SK-N-SH (cell line): Measurements from ENCODE around the gene MAG. TPM values are rescaled to one million over a fixed set of nuclear protein-coding genes. Genes with fewer than 3 reads are reported as not detected.

ENCODE experiments used
- CTCF ChIA-PET: fragments of 300-600, 350-600 bp; formaldehyde crosslinking; extraction: SDS; loops from one replicate; lab custom pipeline; 2021; lab: Yijun Ruan, JAX
- POLR2A ChIA-PET: fragments of 350-600 bp; sonication (Branson Sonifier 250); formaldehyde crosslinking; extraction: SDS; loops from one replicate; lab custom pipeline; 2020; ENCODE audit warnings: antibody characterized with exemption, inconsistent platforms; lab: Yijun Ruan, JAX
- DNase-seq: peaks from one replicate; pipeline ENCODE4 v3.0.0; 2012
- H2AFZ ChIP-seq: fragments of 200-600 bp; sonication (generic); 2 replicates; pipeline ENCODE4 v1.8.1; 2016; ENCODE audit warnings: antibody characterized with exemption, mild to moderate bottlenecking, low read depth
- H3F3A ChIP-seq: fragments of 200-600 bp; sonication (generic); replicated peaks from 2 replicates; pipeline ENCODE3; 2016; ENCODE audit warnings: antibody characterized with exemption, mild to moderate bottlenecking; ENCODE audit not compliant: insufficient read depth
- H3K27ac ChIP-seq, 2 experiments: fragments of 200-500 bp in 1 of 2; fragments of 200-600 bp in 1 of 2; sonication (Bioruptor generic) in 1 of 2; sonication (generic), shearing (Covaris generic) in 1 of 2; 2 replicates each; pipeline versions ENCODE4 v1.5.1 to v1.6.1; 2014 to 2016; ENCODE audit warnings: low read depth in 2 of 2, inconsistent platforms in 1 of 2, low read length in 1 of 2, mild to moderate bottlenecking in 1 of 2, mixed read lengths in 1 of 2
- H3K27me3 ChIP-seq: fragments of 200-600 bp; sonication (generic), shearing (Covaris generic); 2 replicates; pipeline ENCODE4 v1.6.1; 2016; ENCODE audit warnings: mixed run types; ENCODE audit not compliant: insufficient read depth
- H3K36me3 ChIP-seq, 2 experiments: fragments of 200-500 bp in 1 of 2; fragments of 200-600 bp in 1 of 2; sonication (Bioruptor generic) in 1 of 2; sonication (generic) in 1 of 2; replicated peaks in 1 of 2; 2 replicates each; pipeline versions ENCODE3 to v1.5.1; 2014 to 2016; ENCODE audit warnings: low read length in 1 of 2, mild to moderate bottlenecking in 1 of 2; ENCODE audit not compliant: insufficient read depth in 2 of 2, control insufficient read depth in 1 of 2
- H3K4me1 ChIP-seq, 2 experiments: fragments of 200-500 bp in 1 of 2; fragments of 200-600 bp in 1 of 2; sonication (Bioruptor generic) in 1 of 2; sonication (generic), shearing (Covaris generic) in 1 of 2; 2 replicates each; pipeline versions ENCODE4 v1.5.1 to v1.6.1; 2014 to 2016; ENCODE audit warnings: low read depth in 1 of 2, low read length in 1 of 2, mixed run types in 1 of 2; ENCODE audit not compliant: insufficient read depth in 2 of 2, control insufficient read depth in 1 of 2
- H3K4me2 ChIP-seq: fragments of 200-600 bp; sonication (generic), shearing (Covaris generic); 2 replicates; pipeline ENCODE4 v1.6.1; 2017; ENCODE audit warnings: mixed run types
- H3K4me3 ChIP-seq, 2 experiments: fragments of 200-500 bp in 1 of 2; fragments of 200-600 bp in 1 of 2; sonication (Bioruptor generic) in 1 of 2; sonication (generic), shearing (Covaris generic) in 1 of 2; 2 replicates each; pipeline versions ENCODE4 v1.5.1 to v1.8.1; 2014 to 2016; ENCODE audit warnings: low read depth in 2 of 2, inconsistent platforms in 1 of 2, low read length in 1 of 2, mild to moderate bottlenecking in 1 of 2, mixed read lengths in 1 of 2, moderate library complexity in 1 of 2
- H3K79me2 ChIP-seq: fragments of 200-600 bp; sonication (generic); 2 replicates; pipeline ENCODE4 v1.8.1; 2017; ENCODE audit warnings: mild to moderate bottlenecking; ENCODE audit not compliant: insufficient read depth
- H3K9ac ChIP-seq: fragments of 200-600 bp; sonication (generic); 2 replicates; pipeline ENCODE4 v1.6.1; 2017; ENCODE audit warnings: mixed run types
- H3K9me2 ChIP-seq: fragments of 200-600 bp; sonication (generic); 2 replicates; pipeline ENCODE4 v1.6.1; 2017; ENCODE audit warnings: mixed run types
- H3K9me3 ChIP-seq: fragments of 200-600 bp; sonication (generic); 2 replicates; pipeline ENCODE4 v1.6.1; 2017; ENCODE audit warnings: mixed run types, mild to moderate bottlenecking, moderate library complexity
- H4K20me1 ChIP-seq: fragments of 200-600 bp; sonication (generic); 2 replicates; pipeline ENCODE4 v1.6.1; 2017; ENCODE audit warnings: mild to moderate bottlenecking, mixed run types; ENCODE audit not compliant: insufficient read depth
- EP300 ChIP-seq, 2 experiments: IDR thresholded peaks; 2 replicates each; pipeline versions ENCODE4 v1.4.0 to v1.6.1; 2012; ENCODE audit warnings: borderline replicate concordance in 1 of 2, low read depth in 1 of 2, low read length in 1 of 2
- FOXJ3 ChIP-seq: sonication (generic); formaldehyde crosslinking; IDR thresholded peaks from 2 replicates; pipeline ENCODE4 v1.5.1; 2020; ENCODE audit warnings: mild to moderate bottlenecking, missing genetic modification reagents
- MXI1 ChIP-seq: IDR thresholded peaks from 2 replicates; pipeline ENCODE4 v1.6.1; 2012; ENCODE audit warnings: mild to moderate bottlenecking, low read depth, low read length, improper control_type of control experiment
- NFIC ChIP-seq: IDR thresholded peaks from 2 replicates; pipeline ENCODE4 v1.4.0; 2012; ENCODE audit warnings: borderline replicate concordance
- PBX3 ChIP-seq: IDR thresholded peaks from 2 replicates; pipeline ENCODE4; 2012
- RAD21 ChIP-seq: IDR thresholded peaks from 2 replicates; pipeline ENCODE4 v1.6.1; 2012; ENCODE audit warnings: mild to moderate bottlenecking, low read length
- REST ChIP-seq: IDR thresholded peaks from 2 replicates; pipeline ENCODE4 v1.6.1; 2012; ENCODE audit warnings: mild to moderate bottlenecking, low read depth, low read length, moderate library complexity
- RXRA ChIP-seq: IDR thresholded peaks from 2 replicates; pipeline ENCODE4 v1.4.0; 2012; ENCODE audit warnings: low read depth, mild to moderate bottlenecking, borderline replicate concordance
- TCF12 ChIP-seq: IDR thresholded peaks from 2 replicates; pipeline ENCODE4 v1.4.0; 2012
- TEAD4 ChIP-seq: IDR thresholded peaks from 2 replicates; pipeline ENCODE4 v1.4.0; 2012; ENCODE audit warnings: mild to moderate bottlenecking, borderline replicate concordance; ENCODE audit not compliant: insufficient read depth
- WGBS: methylation state at CpG from one replicate; pipeline ENCODE4 v1.1.6; 2017; ENCODE audit warnings: low lambda C conversion rate; 5-methylcytosine and 5-hydroxymethylcytosine counted together
- polyA plus RNA-seq, 3 experiments: library from polyadenylated mRNA; depleted of rRNA; stranded (reverse); fragments of >200 nt; gene quantifications; 2 replicates each; pipeline ENCODE4 v1.2.3, GENCODE V29; 2012

MAG gene
- polyA plus RNA-seq, 1 of the 3 experiments (the other 2 are of a cell fraction): not detected

- POLR2A ChIA-PET: no interaction called here
- Histone ChIP-seq H3K27ac (no peak overlapping the region), H3K27me3 (no peaks in the 10 kb centered on the region), H3K4me3 (no peak overlapping the region), H3K9ac (no peak overlapping the region), H3K9me2 (no peaks in the 10 kb centered on the region), H3K9me3 (no peaks in the 10 kb centered on the region), H3K4me2 (no peak overlapping the region), H4K20me1 (no peaks in the 10 kb centered on the region), H2AFZ (no peak overlapping the region), H3K36me3 (no peaks in the 10 kb centered on the region), H3K79me2 (no peaks in the 10 kb centered on the region), H3F3A (no peaks in the 10 kb centered on the region), H3K4me1 (no peaks in the 10 kb centered on the region)
- CTCF ChIA-PET: interaction anchor here (0.6 to 1.5 kb wide), 6 partner anchors 15 to 195 kb away, joined by 3 to 4 read pairs (median 4); no protein-coding TSS in a partner anchor
- WGBS: 33% methylated on average over 7 of the region's 9 CpGs
- no peak for DNase-seq
- TF ChIP-seq NFIC (no peak), PBX3 (no peak), FOXJ3 (no peak), EP300 (IDR thresholded peaks at IDR 0.05; ENCODE audit: borderline replicate concordance in 1 of 2, low read depth in 1 of 2, low read length in 1 of 2) (no peak), TCF12 (no peak), RXRA (no peak)
These were observed 23.9 kb downstream of the MAG start for GRCh38 chr19:35315883-35316282.

GRCh38 chr19:35316560-35316959 lies 24.6 kb downstream of the MAG start:
- Histone ChIP-seq H3K9ac (no peak overlapping the region), H2AFZ (no peak overlapping the region), H3K4me2 (no peak overlapping the region), H4K20me1 (no peaks in the 10 kb centered on the region), H3K36me3 (no peaks in the 10 kb centered on the region), H3K9me3 (no peaks in the 10 kb centered on the region), H3K9me2 (no peaks in the 10 kb centered on the region), H3K27me3 (no peaks in the 10 kb centered on the region), H3K79me2 (no peaks in the 10 kb centered on the region), H3K4me3 (no peak overlapping the region), H3K27ac (no peak overlapping the region), H3F3A (no peaks in the 10 kb centered on the region), H3K4me1 (no peaks in the 10 kb centered on the region)
- 69% methylated on average over 9 of the region's 9 CpGs for WGBS
- no peak for TF ChIP-seq REST
- no peak for TF ChIP-seq RXRA
- no peak for TF ChIP-seq TEAD4
- no peak for TF ChIP-seq RAD21
- TF ChIP-seq MXI1: no peak
- ChIA-PET CTCF (interaction anchor here (1.0 to 1.6 kb wide), 6 partner anchors 11 to 179 kb away, joined by 3 to 4 read pairs (median 4); no protein-coding TSS in a partner anchor), POLR2A (no interaction called here)
- DNase-seq: no peak
